ENCODE measurements around the gene TGFBR3L.

Gene TGFBR3L

GRCh38 chr19:7917267-7918061 is 2.8 kb downstream of the TGFBR3L start (continued):
- TF ChIP-seq MZF1 (tag by site-specific recombination; IDR thresholded peaks at IDR 0.05; ENCODE audit: borderline replicate concordance) (no peak), PRDM1 (tag by site-specific recombination; IDR thresholded peaks at IDR 0.05) (no peak), ZBTB1 (tag by site-specific recombination; IDR thresholded peaks at IDR 0.05) (no peak), ZNF843 (tag by site-specific recombination; IDR thresholded peaks at IDR 0.05) (no peak), ZBTB8A (tag by site-specific recombination; IDR thresholded peaks at IDR 0.05) (no peak; the same call in 1 of the 2 replicates), ZNF280D (tag by site-specific recombination; IDR thresholded peaks at IDR 0.05) (no peak), ZNF514 (tag by site-specific recombination; IDR thresholded peaks at IDR 0.05) (no peak), ZNF394 (tag by site-specific recombination; IDR thresholded peaks at IDR 0.05; ENCODE audit: borderline replicate concordance) (no peak), BCL11A (tag by site-specific recombination; IDR thresholded peaks at IDR 0.05; ENCODE audit: low read depth) (0 out of 2 replicates have a peak, but pooled peaks have one; percentile 16), ZNF501 (tag by site-specific recombination; IDR thresholded peaks at IDR 0.05) (no peak), ZNF280C (tag by site-specific recombination; IDR thresholded peaks at IDR 0.05) (no peak), ZNF629 (tag by site-specific recombination; IDR thresholded peaks at IDR 0.05) (0 out of 2 replicates have a peak, but pooled peaks have one; percentile 19), KLF8 (tag by site-specific recombination; IDR thresholded peaks at IDR 0.05) (peak; percentile 35; the same call in 1 of the 2 replicates), INSM2 (tag by site-specific recombination; IDR thresholded peaks at IDR 0.05) (no peak), ELK4 (IDR thresholded peaks at IDR 0.05; ENCODE audit: borderline replicate concordance, low read depth, low read length) (no peak), ZNF169 (tag by site-specific recombination; IDR thresholded peaks at IDR 0.05) (no peak), YY1 (tag by site-specific recombination; IDR thresholded peaks at IDR 0.05) (no peak), ZNF324 (tag by site-specific recombination; IDR thresholded peaks at IDR 0.05) (no peak), ZNF133 (tag by site-specific recombination; IDR thresholded peaks at IDR 0.05) (no peak), ZNF112 (tag by site-specific recombination; IDR thresholded peaks at IDR 0.05) (no peak), ZSCAN23 (tag by site-specific recombination; IDR thresholded peaks at IDR 0.05) (no peak), ZBTB44 (tag by site-specific recombination; IDR thresholded peaks at IDR 0.05) (no peak), ZNF521 (tag by site-specific recombination; IDR thresholded peaks at IDR 0.05) (no peak), ZNF362 (tag by site-specific recombination; IDR thresholded peaks at IDR 0.05) (no peak), ZNF433 (tag by site-specific recombination; IDR thresholded peaks at IDR 0.05; ENCODE audit: low read depth) (no peak), ZNF623 (tag by site-specific recombination; IDR thresholded peaks at IDR 0.05) (no peak), ZSCAN5A (tag by site-specific recombination; IDR thresholded peaks at IDR 0.05) (no peak), ZNF549 (tag by site-specific recombination; IDR thresholded peaks at IDR 0.05) (no peak)
